H1 (cell line): Measurements from ENCODE around the gene EBF3. TPM values are rescaled to one million over a fixed set of nuclear protein-coding genes. Genes with fewer than 3 reads are reported as not detected.

ENCODE experiments used
- CTCF ChIA-PET: fragments of 300-600 bp; sonication (Branson Sonifier 250); formaldehyde crosslinking; loops from one replicate; lab custom pipeline; 2021; ENCODE audit not compliant: partially characterized antibody; lab: Charles Lee
- POLR2A ChIA-PET: fragments of 300-600 bp; sonication (Branson Sonifier 250); formaldehyde crosslinking; loops from one replicate; lab custom pipeline; 2021; ENCODE audit warnings: inconsistent platforms; ENCODE audit not compliant: partially characterized antibody; lab: Charles Lee
- DNase-seq, 2 experiments: peaks; one replicate each; pipeline versions ENCODE4 v3.0.0 to v3.0.0-alpha.2; 2010 to 2022; ENCODE audit warnings: low spot score in 2 of 2, low read depth in 1 of 2, mixed read lengths in 1 of 2
- FAIRE-seq: peaks from 2 replicates; lab custom pipeline; 2011; peaks lifted over from hg19 to GRCh38; lab: Jason Lieb, UNC
- H2AFZ ChIP-seq: 2 replicates; pipeline ENCODE4 v1.8.1; 2012; ENCODE audit warnings: low read length, inconsistent platforms
- H2AK5ac ChIP-seq: 2 replicates; pipeline ENCODE4 v1.6.1; 2013; ENCODE audit warnings: low read depth, low read length
- H2BK120ac ChIP-seq: replicated peaks from 2 replicates; pipeline ENCODE3; 2013; ENCODE audit warnings: low read depth, low read length, inconsistent platforms
- H2BK12ac ChIP-seq: 2 replicates; pipeline ENCODE4 v1.6.1; 2013; ENCODE audit warnings: low read depth, low read length
- H2BK15ac ChIP-seq: 2 replicates; pipeline ENCODE4 v1.6.1; 2013; ENCODE audit warnings: low read length
- H2BK20ac ChIP-seq: 2 replicates; pipeline ENCODE4 v1.6.1; 2013; ENCODE audit warnings: low read length
- H2BK5ac ChIP-seq: 2 replicates; pipeline ENCODE4 v1.6.1; 2013; ENCODE audit warnings: low read depth, low read length
- H3K14ac ChIP-seq: 2 replicates; pipeline ENCODE4 v1.6.1; 2013; ENCODE audit warnings: inconsistent platforms; ENCODE audit not compliant: insufficient read length
- H3K18ac ChIP-seq: 2 replicates; pipeline ENCODE4 v1.6.1; 2013; ENCODE audit warnings: low read length; ENCODE audit errors: extremely low read depth
- H3K23ac ChIP-seq: 2 replicates; pipeline ENCODE4 v1.6.1; 2013; ENCODE audit warnings: inconsistent platforms; ENCODE audit not compliant: insufficient read length
- H3K23me2 ChIP-seq: 2 replicates; pipeline ENCODE4 v1.6.1; 2013; ENCODE audit warnings: low read depth, low read length
- H3K27ac ChIP-seq: 2 replicates; pipeline ENCODE4 v1.6.1; 2011; ENCODE audit warnings: low read depth, low read length, inconsistent platforms
- H3K27me3 ChIP-seq, 4 experiments: replicated peaks in 1 of 4; 1 replicate in 1 of 4; 2 replicates in 3 of 4; pipeline versions ENCODE4 v1.6.1 to v1.8.1; 2011 to 2013; ENCODE audit warnings: low read length in 3 of 4, mild to moderate bottlenecking in 3 of 4, inconsistent platforms in 2 of 4, mixed read lengths in 2 of 4, moderate library complexity in 1 of 4; ENCODE audit not compliant: control insufficient read depth in 3 of 4, insufficient read depth in 3 of 4; ENCODE audit errors: extremely low read depth in 1 of 4
- H3K36me3 ChIP-seq, 4 experiments: 2 replicates each; pipeline versions ENCODE4 v1.6.1 to v1.8.1; 2011 to 2013; ENCODE audit warnings: mild to moderate bottlenecking in 4 of 4, low read length in 3 of 4, moderate library complexity in 2 of 4, control low read depth in 1 of 4, inconsistent platforms in 1 of 4; ENCODE audit not compliant: insufficient read depth in 4 of 4, control insufficient read depth in 2 of 4
- H3K4ac ChIP-seq: replicated peaks from 2 replicates; pipeline ENCODE3; 2013; ENCODE audit warnings: low read length, low read depth, mixed read lengths, inconsistent platforms; ENCODE audit not compliant: insufficient read length
- H3K4me1 ChIP-seq, 4 experiments: replicated peaks in 1 of 4; 1 replicate in 1 of 4; 2 replicates in 3 of 4; pipeline versions ENCODE4 v1.6.1 to v1.8.1; 2011 to 2013; ENCODE audit warnings: low read length in 3 of 4, inconsistent platforms in 2 of 4, mixed read lengths in 1 of 4; ENCODE audit not compliant: insufficient read depth in 4 of 4, control insufficient read depth in 3 of 4
- H3K4me2 ChIP-seq, 2 experiments: 2 replicates each; pipeline versions ENCODE4 v1.6.1 to v1.8.1; 2011 to 2013; ENCODE audit warnings: low read depth in 2 of 2, low read length in 2 of 2, control low read depth in 1 of 2, inconsistent platforms in 1 of 2, mild to moderate bottlenecking in 1 of 2; ENCODE audit not compliant: insufficient read depth in 1 of 2
- H3K4me3 ChIP-seq, 4 experiments: fragments of 200-600, 300-600 bp in 1 of 4; sonication (generic), shearing (Covaris generic), sonication (Bioruptor Twin) in 1 of 4; 2 replicates each; pipeline versions ENCODE4 v1.5.1 to v1.8.1; 2011 to 2016; ENCODE audit warnings: low read length in 4 of 4, low read depth in 3 of 4, control low read depth in 2 of 4, inconsistent platforms in 2 of 4, mild to moderate bottlenecking in 2 of 4, mixed read lengths in 1 of 4, moderate library complexity in 1 of 4; ENCODE audit not compliant: insufficient read depth in 2 of 4; ENCODE audit errors: extremely low read depth in 1 of 4
- H3K56ac ChIP-seq: replicated peaks from 2 replicates; pipeline ENCODE3; 2013; ENCODE audit warnings: low read depth, mild to moderate bottlenecking, mixed read lengths, low read length, inconsistent platforms; ENCODE audit not compliant: insufficient read length
- H3K79me1 ChIP-seq: 2 replicates; pipeline ENCODE4 v1.6.1; 2013; ENCODE audit warnings: low read depth, low read length, control low read depth
- H3K79me2 ChIP-seq, 2 experiments: 2 replicates each; pipeline versions ENCODE4 v1.6.1 to v1.8.1; 2012 to 2013; ENCODE audit warnings: low read length in 2 of 2, mild to moderate bottlenecking in 2 of 2, inconsistent platforms in 1 of 2; ENCODE audit not compliant: insufficient read depth in 2 of 2, control insufficient read depth in 1 of 2
- H3K9ac ChIP-seq, 4 experiments: replicated peaks in 1 of 4; 1 replicate in 1 of 4; 2 replicates in 3 of 4; pipeline versions ENCODE4 v1.6.1 to v1.8.1; 2011 to 2013; ENCODE audit warnings: low read depth in 3 of 4, low read length in 3 of 4, control low read depth in 2 of 4, mild to moderate bottlenecking in 2 of 4, moderate library complexity in 2 of 4, inconsistent platforms in 1 of 4; ENCODE audit errors: extremely low read depth in 1 of 4
- H3K9me3 ChIP-seq, 2 experiments: 2 replicates each; pipeline versions ENCODE4 v1.6.1 to v1.8.1; 2012 to 2013; ENCODE audit warnings: mild to moderate bottlenecking in 2 of 2, moderate library complexity in 2 of 2, control low read depth in 1 of 2, inconsistent platforms in 1 of 2, low read depth in 1 of 2, low read length in 1 of 2, mixed read lengths in 1 of 2; ENCODE audit not compliant: insufficient read depth in 2 of 2
- H4K20me1 ChIP-seq, 2 experiments: replicated peaks in 1 of 2; 2 replicates each; pipeline versions ENCODE3 to v1.8.1; 2011 to 2013; ENCODE audit warnings: inconsistent platforms in 2 of 2, low read length in 2 of 2, mild to moderate bottlenecking in 1 of 2; ENCODE audit not compliant: insufficient read depth in 2 of 2, control insufficient read depth in 1 of 2
- H4K5ac ChIP-seq: 2 replicates; pipeline ENCODE4 v1.6.1; 2013; ENCODE audit warnings: low read length, low read depth, mixed read lengths, inconsistent platforms; ENCODE audit not compliant: insufficient read length
- H4K8ac ChIP-seq: 2 replicates; pipeline ENCODE4 v1.8.0; 2013; ENCODE audit warnings: mild to moderate bottlenecking, moderate library complexity, low read length, inconsistent platforms; ENCODE audit not compliant: insufficient read depth; ENCODE audit errors: extremely low read depth
- H4K91ac ChIP-seq: replicated peaks from 2 replicates; pipeline ENCODE3; 2013; ENCODE audit warnings: low read length, mixed read lengths, inconsistent platforms; ENCODE audit not compliant: insufficient read length
- KDM5A ChIP-seq: fragments of 200-600 bp; IDR thresholded peaks from 2 replicates; pipeline ENCODE4 v1.7.1; 2012; ENCODE audit warnings: mild to moderate bottlenecking, low read length, inconsistent platforms, mixed read lengths
- RNF2 ChIP-seq: fragments of 200-900, 300-1000 bp; sonication (generic); IDR thresholded peaks from 2 replicates; pipeline ENCODE4 v1.7.1; 2016; ENCODE audit warnings: borderline replicate concordance, low read depth, mild to moderate bottlenecking, antibody characterized with exemption, low read length; ENCODE audit not compliant: poor library complexity, severe bottlenecking; ENCODE audit errors: missing control alignments
- WGBS, 2 experiments: shearing (Covaris generic) in 1 of 2; methylation state at CpG; one replicate each; pipeline versions ENCODE4 v1.1.6 to v1.1.7; 2013 to 2015; ENCODE audit warnings: low lambda C conversion rate in 2 of 2, mixed read lengths in 2 of 2, inconsistent platforms in 1 of 2, low coverage in 1 of 2, missing lambda C conversion rate in 1 of 2; ENCODE audit not compliant: insufficient replicate concordance in 2 of 2, insufficient coverage in 1 of 2, insufficient read length in 1 of 2; ENCODE audit errors: extremely low coverage in 1 of 2, missing lambda C conversion rate in 1 of 2; 5-methylcytosine and 5-hydroxymethylcytosine counted together
- polyA plus RNA-seq, 7 experiments: library from polyadenylated mRNA; depleted of rRNA in 3 of 7; stranded (reverse) in 5 of 7; unstranded in 2 of 7; fragments of >200 nt in 5 of 7; fragments of 200-250 nt in 2 of 7; gene quantifications; 1 replicate in 5 of 7; 2 replicates in 1 of 7; 4 replicates in 1 of 7; pipeline versions ENCODE4 v1.2.1 to v1.2.3, GENCODE V29; 2011 to 2013; ENCODE audit warnings: missing spikeins in 2 of 7, mixed read lengths in 2 of 7
- total RNA-seq: library from RNA; stranded (reverse); fragmentation: NEBNext Ultra II Directional; extraction: Animal tissue kit (Norgen Biotek cat#: 25700); gene quantifications from 2 replicates; pipeline ENCODE4 v1.2.1, GENCODE V29; 2021

Gene EBF3
- total and polyA plus RNA-seq, 2 of the 8 experiments (the other 6 are each of a cell fraction or from before 2014, with no cell fraction given): 0.08 to 0.26 TPM

GRCh38 chr10:129965959-129966358, 1.9 kb upstream of the EBF3 start:
- Histone ChIP-seq H3K23me2 (peaks cover 30% of the 10 kb centered on the region; the same call in 1 of the 2 replicates), H2BK5ac (no peak overlapping the region), H3K18ac (no peak overlapping the region), H2BK15ac (0 out of 2 replicates have a peak overlapping the region, but pooled peaks have one; percentile 25), H4K8ac (no peak overlapping the region), H3K23ac (no peak overlapping the region), H3K14ac (no peak overlapping the region), H4K5ac (no peak overlapping the region), H3K4me1 (peaks cover 8 to 35% (median 24%) of the 10 kb centered on the region in 4 experiments), H4K91ac (no peak overlapping the region), H2AFZ (no peak overlapping the region), H2AK5ac (peak overlapping the region; percentile 26; the same call in 1 of the 2 replicates), H3K79me1 (no peaks in the 10 kb centered on the region), H3K4ac (no peak overlapping the region), H3K79me2 (no peaks in the 10 kb centered on the region), H3K4me2 (peak overlapping the region in 1 of 2 experiments; percentile 80; a peak in 1 of 4 replicates), H3K27me3 (peaks cover 88 to 98% (median 94%) of the 10 kb centered on the region in 4 experiments), H3K4me3 (no peak overlapping the region), H4K20me1 (peaks cover 20 to 28% of the 10 kb centered on the region in 2 experiments), H2BK120ac (no peak overlapping the region), H2BK12ac (0 out of 2 replicates have a peak overlapping the region, but pooled peaks have one; percentile 55), H2BK20ac (no peak overlapping the region), H3K9ac (no peak overlapping the region), H3K9me3 (no peaks in the 10 kb centered on the region), H3K36me3 (peaks cover 0 to 10% (median 0%) of the 10 kb centered on the region in 4 experiments; a peak in 1 of 8 replicates), H3K27ac (no peak overlapping the region), H3K56ac (no peak overlapping the region)
- TF ChIP-seq RNF2 (peak; percentile 95), KDM5A (no peak)
- CTCF ChIA-PET: interaction anchor here (0.6 to 0.9 kb wide), 2 partner anchors 11 to 99 kb away, joined by 3 read pairs; no protein-coding TSS in a partner anchor
- WGBS, 2 experiments: 4% methylated on average over 17 of the region's 17 CpGs; no CpG with 5 or more reads in 1 of the 2 experiments
- POLR2A ChIA-PET: interaction anchor here (0.6 to 0.9 kb wide), 2 partner anchors 26 to 145 kb away, joined by 3 to 4 read pairs; partner anchors contain the start of gene C10orf143
- FAIRE-seq (no peak), DNase-seq (no peak)
